Cardiac fibroblast (primary cell): ENCODE measurements around the gene POU4F1.

ENCODE experiments used
- DNase-seq, 2 donors: peaks; one replicate each; pipeline versions ENCODE4 v3.0.0 to v3.0.0-alpha.2; 2010; ENCODE audit warnings: low read depth in 2 of 2
- H3K4me3 ChIP-seq, 2 donors: replicated peaks in 1 of 2; 1 replicate in 1 of 2; 2 replicates in 1 of 2; pipeline ENCODE4 v1.5.1; 2011; ENCODE audit warnings: low read depth in 2 of 2, low read length in 2 of 2, mild to moderate bottlenecking in 2 of 2, moderate library complexity in 1 of 2
- TF ChIP-seq, protein P1 (sequence below): IDR thresholded peaks from one replicate; pipeline ENCODE4 v1.5.1; 2011; ENCODE audit warnings: low read depth, mild to moderate bottlenecking, low read length, inconsistent platforms

The POU4F1 gene

GRCh38 chr13:78607409-78608251, 4.3 kb upstream of the POU4F1 start:
- no peak for DNase-seq

DNA sequence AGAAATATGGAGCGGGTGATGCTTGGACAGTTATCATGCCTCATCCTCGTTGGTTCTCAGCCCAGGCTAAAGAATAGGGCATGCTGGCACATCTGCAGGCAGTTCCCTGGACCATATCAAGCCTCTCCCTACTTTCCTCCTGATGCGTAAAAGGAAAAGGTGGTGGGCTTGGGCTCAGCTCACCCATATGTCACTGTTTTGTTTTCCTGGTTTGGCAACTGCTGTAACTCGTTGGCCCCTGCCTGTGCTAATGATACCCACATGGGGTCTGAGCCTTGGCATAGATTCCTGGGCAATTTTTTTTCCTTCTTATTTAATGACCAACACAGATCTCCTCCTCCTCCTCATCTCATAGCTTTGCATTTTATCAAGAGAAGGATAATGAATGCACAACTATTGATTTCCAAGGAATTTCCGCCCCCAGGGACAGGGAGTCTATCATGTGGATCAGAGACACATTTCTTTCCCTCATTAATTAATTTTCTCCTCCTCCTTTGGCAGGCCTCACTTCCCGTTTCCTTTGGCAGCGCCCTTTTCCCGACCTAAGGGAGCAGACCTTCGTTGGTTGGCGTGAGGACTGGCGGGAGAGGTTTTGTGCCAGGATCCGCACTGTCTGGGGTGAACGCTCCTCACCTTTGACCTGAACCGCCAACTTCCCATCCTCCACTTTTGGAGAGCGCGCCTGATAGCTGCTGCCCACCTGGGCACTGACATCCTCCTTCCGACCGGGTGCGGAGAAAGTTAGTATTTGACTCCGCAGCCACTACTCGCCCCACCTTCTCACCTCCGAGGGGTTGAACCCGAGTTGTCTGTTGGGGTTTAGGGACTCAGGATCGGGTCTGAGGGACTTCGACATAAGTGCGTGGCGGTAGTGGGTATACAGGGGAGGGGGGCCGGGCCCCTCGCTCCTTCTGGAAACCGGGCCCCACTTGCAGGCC, 3.4 kb upstream of the POU4F1 start:
- TF ChIP-seq, protein P1, sequence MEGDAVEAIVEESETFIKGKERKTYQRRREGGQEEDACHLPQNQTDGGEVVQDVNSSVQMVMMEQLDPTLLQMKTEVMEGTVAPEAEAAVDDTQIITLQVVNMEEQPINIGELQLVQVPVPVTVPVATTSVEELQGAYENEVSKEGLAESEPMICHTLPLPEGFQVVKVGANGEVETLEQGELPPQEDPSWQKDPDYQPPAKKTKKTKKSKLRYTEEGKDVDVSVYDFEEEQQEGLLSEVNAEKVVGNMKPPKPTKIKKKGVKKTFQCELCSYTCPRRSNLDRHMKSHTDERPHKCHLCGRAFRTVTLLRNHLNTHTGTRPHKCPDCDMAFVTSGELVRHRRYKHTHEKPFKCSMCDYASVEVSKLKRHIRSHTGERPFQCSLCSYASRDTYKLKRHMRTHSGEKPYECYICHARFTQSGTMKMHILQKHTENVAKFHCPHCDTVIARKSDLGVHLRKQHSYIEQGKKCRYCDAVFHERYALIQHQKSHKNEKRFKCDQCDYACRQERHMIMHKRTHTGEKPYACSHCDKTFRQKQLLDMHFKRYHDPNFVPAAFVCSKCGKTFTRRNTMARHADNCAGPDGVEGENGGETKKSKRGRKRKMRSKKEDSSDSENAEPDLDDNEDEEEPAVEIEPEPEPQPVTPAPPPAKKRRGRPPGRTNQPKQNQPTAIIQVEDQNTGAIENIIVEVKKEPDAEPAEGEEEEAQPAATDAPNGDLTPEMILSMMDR: no peak
- H3K4me3 ChIP-seq: no peak overlapping the region
- no peak for DNase-seq

More at GRCh38 chr13:78607409-78608251, 4.3 kb upstream of the POU4F1 start:
- TF ChIP-seq, protein P1: no peak
- H3K4me3 ChIP-seq: no peak overlapping the region

DNA sequence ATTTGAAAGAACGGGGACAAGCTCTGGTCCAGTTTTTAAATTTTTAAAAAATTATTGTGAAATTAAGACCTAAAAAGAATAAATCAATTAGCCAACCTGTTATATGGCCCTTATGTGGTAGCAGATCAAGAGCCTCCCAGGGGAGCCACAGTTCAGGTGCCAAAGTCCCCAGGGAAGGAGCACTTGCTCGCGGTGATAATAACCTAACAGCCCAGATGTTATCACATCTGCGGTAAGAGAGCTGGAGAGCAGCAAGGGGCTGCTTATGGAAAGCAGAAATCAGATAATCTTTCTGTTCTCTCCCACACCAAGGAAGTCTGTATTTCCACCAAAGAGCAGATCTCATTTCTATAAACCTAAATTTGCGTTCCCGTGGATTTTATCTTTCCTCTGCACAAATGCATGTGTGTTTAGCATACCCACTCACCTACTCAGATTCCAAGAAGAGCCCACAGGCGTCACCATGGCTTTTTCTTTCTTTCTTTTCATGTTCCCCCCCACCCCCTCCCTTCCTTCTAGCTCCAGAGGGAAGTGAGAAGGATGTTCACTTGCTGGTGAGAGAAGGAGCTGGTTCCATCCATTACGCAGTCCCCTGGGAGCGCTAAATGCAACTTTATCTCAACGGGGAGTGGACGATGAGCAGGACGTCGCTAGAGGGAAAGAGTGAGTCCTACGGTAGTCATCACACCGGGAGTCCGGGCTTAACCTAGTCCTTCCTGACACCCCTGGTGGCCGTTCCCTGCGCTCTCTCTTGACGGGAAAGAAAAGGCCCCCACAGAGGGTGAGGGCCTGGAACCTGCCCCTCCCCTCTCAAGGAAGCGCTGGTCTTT, 1.6 kb upstream of the POU4F1 start:
- no peak overlapping the region for H3K4me3 ChIP-seq
- DNase-seq: no peak
- TF ChIP-seq, protein P1: no peak

DNA sequence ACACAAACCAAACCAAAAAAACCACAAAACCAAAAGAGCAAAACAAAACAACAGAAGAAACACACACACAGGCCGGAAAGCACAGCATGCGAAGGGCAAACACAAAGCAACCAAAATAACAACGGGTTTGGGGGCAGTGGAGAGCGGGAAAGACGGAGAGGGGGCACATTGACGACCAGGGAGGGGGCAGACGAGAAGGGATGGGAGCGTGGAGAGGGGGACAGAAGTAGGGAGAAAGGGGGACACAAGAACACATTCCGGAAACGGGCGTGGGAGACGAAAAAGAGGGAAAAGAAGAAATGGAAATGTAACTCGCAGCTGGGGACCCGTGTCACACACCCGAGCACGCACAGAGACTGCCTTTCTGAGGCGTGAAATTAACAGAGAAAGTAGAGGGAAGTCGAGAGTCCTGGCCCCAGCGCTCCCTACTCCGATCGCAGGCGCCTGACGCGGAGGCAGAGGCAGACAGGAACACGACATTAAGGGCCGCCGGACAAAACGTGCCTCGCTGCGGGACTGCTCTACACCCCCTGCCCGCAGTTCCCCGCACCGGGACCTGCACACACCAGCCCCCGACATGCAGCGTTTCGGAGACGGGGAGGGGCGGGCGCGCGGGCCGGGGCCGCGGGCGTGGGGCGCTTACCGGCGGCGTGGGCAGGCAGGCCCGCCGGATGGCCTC, 652 bp downstream of the POU4F1 start:
- TF ChIP-seq, protein P1: no peak
- no peak for DNase-seq
- peak overlapping the region in 1 of 2 donors; percentile 7 for H3K4me3 ChIP-seq

DNA sequence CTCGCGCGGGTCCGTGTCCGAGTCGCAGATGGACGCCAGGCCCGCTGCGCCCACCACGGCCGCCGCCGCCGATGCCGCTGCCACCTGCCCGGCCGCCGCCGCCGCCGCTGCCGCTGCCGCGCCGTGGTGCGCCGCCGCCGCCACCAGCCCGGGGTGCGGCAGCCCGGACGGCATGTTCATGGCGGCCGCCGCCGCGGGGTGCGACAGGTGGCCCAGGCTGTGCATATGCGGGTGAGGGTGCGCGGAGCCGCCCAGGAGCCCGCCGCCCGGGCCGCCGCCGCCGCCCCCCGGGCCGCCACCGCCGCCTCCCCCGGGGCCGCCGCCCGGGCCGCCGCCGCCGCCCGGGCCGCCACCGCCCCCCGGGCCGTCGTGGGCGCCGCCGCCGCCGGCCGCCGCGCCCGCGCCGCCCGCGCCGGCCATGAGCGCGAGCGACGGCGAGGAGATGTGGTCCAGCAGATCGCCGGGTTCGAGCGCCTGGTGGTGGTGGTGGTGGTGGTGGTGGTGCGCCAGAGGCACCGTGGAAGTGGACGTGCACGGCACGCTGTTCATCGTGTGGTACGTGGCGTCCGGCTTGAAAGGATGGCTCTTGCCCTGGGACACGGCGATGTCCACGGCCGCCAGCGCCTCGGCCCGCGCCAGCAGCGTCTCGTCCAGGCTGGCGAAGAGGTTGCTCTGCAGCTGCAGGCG, 1.3 kb downstream of the POU4F1 start:
- TF ChIP-seq, protein P1: no peak
- DNase-seq: no peak
- H3K4me3 ChIP-seq: no peak overlapping the region
